Measurements from ENCODE around the gene MTMR10. TPM values are rescaled to one million over a fixed set of nuclear protein-coding genes. Genes with fewer than 3 reads are reported as not detected.

MTMR10 gene
- total and polyA plus RNA-seq, 2 experiments from 2014 or later, result 4.3 to 11.3 TPM

DNA sequence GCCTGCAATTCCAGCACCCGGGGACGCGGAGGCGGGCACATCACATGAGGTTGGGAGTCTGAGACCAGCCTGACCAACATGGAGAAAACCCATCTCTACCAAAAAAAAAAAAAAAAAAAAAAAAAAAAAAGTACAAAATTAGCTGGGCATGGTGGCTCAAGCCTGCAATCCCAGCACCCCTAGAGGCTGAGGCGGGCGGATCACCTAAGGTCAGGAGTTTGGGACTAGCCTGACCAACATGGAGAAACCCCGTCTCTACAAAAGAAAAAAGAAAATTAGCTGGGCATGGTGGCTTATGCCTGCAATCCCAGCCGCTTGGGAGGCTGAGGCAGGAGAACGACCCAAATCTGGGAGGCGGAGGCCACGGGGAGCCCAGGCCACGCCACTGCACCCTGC, 95.2 kb downstream of the MTMR10 start:
- peaks cover 1% of the 10 kb centered on the region for H3K27me3 Mint-ChIP-seq (ENCODE audit: insufficient read depth, low read depth, poor library complexity)
- DNase-seq (ENCODE audit: low spot score) (no peak), ATAC-seq (peak; percentile 46)
- no peaks in the 10 kb centered on the region for H3K9me2 ChIP-seq (ENCODE audit: insufficient read depth)
- peaks cover 14% of the 10 kb centered on the region for H3K4me1 Mint-ChIP-seq
- no peak overlapping the region for H3K4me3 ChIP-seq
- no peak overlapping the region for H2AFZ ChIP-seq
- H3K36me3 ChIP-seq (ENCODE audit: insufficient read depth), result no peaks in the 10 kb centered on the region
- H3K4me1 ChIP-seq (ENCODE audit: insufficient read depth), result peaks cover 13% of the 10 kb centered on the region
- TF ChIP-seq CREB1 (CRISPR knock-in tag; IDR thresholded peaks at IDR 0.05; ENCODE audit: low read depth), result no peak
- TF ChIP-seq POLR2AphosphoS5 (IDR thresholded peaks at IDR 0.05; ENCODE audit: low read depth), result no peak
- no peak for TF ChIP-seq ZNF331 (CRISPR knock-in tag; IDR thresholded peaks at IDR 0.05; ENCODE audit: low read depth)
- TF ChIP-seq, protein P1, sequence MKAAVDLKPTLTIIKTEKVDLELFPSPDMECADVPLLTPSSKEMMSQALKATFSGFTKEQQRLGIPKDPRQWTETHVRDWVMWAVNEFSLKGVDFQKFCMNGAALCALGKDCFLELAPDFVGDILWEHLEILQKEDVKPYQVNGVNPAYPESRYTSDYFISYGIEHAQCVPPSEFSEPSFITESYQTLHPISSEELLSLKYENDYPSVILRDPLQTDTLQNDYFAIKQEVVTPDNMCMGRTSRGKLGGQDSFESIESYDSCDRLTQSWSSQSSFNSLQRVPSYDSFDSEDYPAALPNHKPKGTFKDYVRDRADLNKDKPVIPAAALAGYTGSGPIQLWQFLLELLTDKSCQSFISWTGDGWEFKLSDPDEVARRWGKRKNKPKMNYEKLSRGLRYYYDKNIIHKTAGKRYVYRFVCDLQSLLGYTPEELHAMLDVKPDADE (IDR thresholded peaks at IDR 0.05), result no peak
- no peaks in the 10 kb centered on the region for H3K27me3 ChIP-seq (ENCODE audit: insufficient read depth)
- H3K79me2 ChIP-seq (replicated peaks; ENCODE audit: insufficient read depth), result no peaks in the 10 kb centered on the region
- no peak overlapping the region for H3K4me2 ChIP-seq
- no peaks in the 10 kb centered on the region for H3F3A ChIP-seq (replicated peaks; ENCODE audit: low read depth)
- H3K27ac ChIP-seq (ENCODE audit: low read depth), result no peak overlapping the region
- H3K36me3 Mint-ChIP-seq (ENCODE audit: low read depth), result no peaks in the 10 kb centered on the region
- H4K20me1 ChIP-seq (replicated peaks; ENCODE audit: insufficient read depth), result no peaks in the 10 kb centered on the region
- no peaks in the 10 kb centered on the region; the same call in 2 of the 3 replicates for H3K9me3 Mint-ChIP-seq
- no peak overlapping the region for H3K4me3 Mint-ChIP-seq
- H3K27ac Mint-ChIP-seq, result no peak overlapping the region

DNA sequence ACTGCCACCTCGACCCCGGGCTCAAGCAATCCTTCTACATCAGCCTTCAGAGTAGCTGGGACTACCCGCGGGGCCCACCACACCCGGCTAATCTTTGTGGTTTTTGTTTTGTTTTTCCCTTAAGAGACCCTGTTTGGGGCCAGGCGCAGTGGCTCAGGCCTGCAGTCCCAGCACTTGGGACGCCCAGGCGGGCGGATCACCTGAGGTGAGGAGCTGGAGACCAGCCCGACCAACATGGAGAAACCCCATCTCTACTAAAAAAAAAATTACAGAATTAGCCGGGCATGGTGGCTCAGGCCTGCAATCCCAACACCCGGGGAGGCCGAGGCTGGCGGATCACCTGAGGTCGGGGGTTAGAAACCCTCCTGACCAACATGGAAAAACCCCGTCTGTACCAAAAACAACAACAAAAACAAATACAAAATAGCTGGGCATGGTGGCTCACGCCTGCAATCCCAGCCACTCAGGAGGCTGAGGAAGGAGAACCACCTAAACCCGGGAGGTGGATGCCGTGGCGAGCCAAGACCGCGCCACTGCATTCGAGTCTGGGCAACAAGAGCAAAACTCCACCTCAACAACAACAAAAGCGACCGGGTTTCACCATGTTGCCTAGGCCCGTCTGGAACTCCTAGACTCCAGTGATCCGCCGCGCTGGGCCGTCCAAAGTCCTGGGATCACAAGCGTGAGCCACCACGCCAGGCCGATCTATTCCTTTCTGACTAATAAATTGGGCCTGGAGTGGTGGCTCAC, 95.8 kb downstream of the MTMR10 start:
- H3K4me2 ChIP-seq, result no peak overlapping the region
- H3K27me3 ChIP-seq (ENCODE audit: insufficient read depth), result no peaks in the 10 kb centered on the region
- no peaks in the 10 kb centered on the region for H3F3A ChIP-seq (replicated peaks; ENCODE audit: low read depth)
- H2AFZ ChIP-seq, result no peak overlapping the region
- peaks cover 13% of the 10 kb centered on the region for H3K4me1 ChIP-seq (ENCODE audit: insufficient read depth)
- Mint-ChIP-seq H3K36me3 (ENCODE audit: low read depth) (no peaks in the 10 kb centered on the region), H3K9me3 (no peaks in the 10 kb centered on the region; the same call in 2 of the 3 replicates), H3K27me3 (ENCODE audit: insufficient read depth, low read depth, poor library complexity) (peaks cover 1% of the 10 kb centered on the region), H3K27ac (no peak overlapping the region), H3K4me3 (no peak overlapping the region), H3K4me1 (peaks cover 14% of the 10 kb centered on the region)
- no peak for DNase-seq (ENCODE audit: low spot score)
- H3K27ac ChIP-seq (ENCODE audit: low read depth), result no peak overlapping the region
- ATAC-seq, result peak; percentile 32
- H3K9me2 ChIP-seq (ENCODE audit: insufficient read depth), result no peaks in the 10 kb centered on the region
- H3K79me2 ChIP-seq (replicated peaks; ENCODE audit: insufficient read depth), result no peaks in the 10 kb centered on the region
- H4K20me1 ChIP-seq (replicated peaks; ENCODE audit: insufficient read depth), result no peaks in the 10 kb centered on the region
- no peaks in the 10 kb centered on the region for H3K36me3 ChIP-seq (ENCODE audit: insufficient read depth)
- TF ChIP-seq EZH2phosphoT487 (IDR thresholded peaks at IDR 0.05; ENCODE audit: unreplicated experiment), result no peak
- no peak for TF ChIP-seq ZNF331 (CRISPR knock-in tag; IDR thresholded peaks at IDR 0.05; ENCODE audit: low read depth)
- TF ChIP-seq STAT1 (IDR thresholded peaks at IDR 0.05; ENCODE audit: unreplicated experiment), result no peak
- no peak overlapping the region for H3K4me3 ChIP-seq

DNA sequence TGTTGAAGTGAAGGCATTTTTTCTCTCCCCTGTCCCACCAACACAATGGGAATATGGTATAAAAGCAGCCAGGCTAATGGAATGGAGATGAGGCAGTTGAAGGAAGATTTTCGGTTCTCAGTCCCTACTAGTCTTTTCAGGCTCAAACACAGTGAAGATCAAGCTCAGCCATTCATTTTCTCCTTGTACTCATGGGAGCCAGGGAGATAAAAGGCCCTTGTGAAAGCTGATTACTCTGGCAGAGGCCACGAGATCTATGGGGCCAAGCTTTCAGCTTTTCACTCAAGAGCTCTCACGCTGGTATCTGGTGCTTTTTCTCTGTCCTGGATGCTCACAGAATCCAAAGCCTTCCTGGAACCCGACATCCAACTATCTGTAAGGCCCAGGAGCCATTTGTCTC, 102.2 kb downstream of the MTMR10 start:
- TF ChIP-seq, protein P1 (IDR thresholded peaks at IDR 0.05), result no peak
- TF ChIP-seq, protein P2, sequence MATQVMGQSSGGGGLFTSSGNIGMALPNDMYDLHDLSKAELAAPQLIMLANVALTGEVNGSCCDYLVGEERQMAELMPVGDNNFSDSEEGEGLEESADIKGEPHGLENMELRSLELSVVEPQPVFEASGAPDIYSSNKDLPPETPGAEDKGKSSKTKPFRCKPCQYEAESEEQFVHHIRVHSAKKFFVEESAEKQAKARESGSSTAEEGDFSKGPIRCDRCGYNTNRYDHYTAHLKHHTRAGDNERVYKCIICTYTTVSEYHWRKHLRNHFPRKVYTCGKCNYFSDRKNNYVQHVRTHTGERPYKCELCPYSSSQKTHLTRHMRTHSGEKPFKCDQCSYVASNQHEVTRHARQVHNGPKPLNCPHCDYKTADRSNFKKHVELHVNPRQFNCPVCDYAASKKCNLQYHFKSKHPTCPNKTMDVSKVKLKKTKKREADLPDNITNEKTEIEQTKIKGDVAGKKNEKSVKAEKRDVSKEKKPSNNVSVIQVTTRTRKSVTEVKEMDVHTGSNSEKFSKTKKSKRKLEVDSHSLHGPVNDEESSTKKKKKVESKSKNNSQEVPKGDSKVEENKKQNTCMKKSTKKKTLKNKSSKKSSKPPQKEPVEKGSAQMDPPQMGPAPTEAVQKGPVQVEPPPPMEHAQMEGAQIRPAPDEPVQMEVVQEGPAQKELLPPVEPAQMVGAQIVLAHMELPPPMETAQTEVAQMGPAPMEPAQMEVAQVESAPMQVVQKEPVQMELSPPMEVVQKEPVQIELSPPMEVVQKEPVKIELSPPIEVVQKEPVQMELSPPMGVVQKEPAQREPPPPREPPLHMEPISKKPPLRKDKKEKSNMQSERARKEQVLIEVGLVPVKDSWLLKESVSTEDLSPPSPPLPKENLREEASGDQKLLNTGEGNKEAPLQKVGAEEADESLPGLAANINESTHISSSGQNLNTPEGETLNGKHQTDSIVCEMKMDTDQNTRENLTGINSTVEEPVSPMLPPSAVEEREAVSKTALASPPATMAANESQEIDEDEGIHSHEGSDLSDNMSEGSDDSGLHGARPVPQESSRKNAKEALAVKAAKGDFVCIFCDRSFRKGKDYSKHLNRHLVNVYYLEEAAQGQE (IDR thresholded peaks at IDR 0.05; ENCODE audit: unreplicated experiment), result no peak
- TF ChIP-seq NANOG (IDR thresholded peaks at IDR 0.05; ENCODE audit: borderline replicate concordance), result no peak
- H3K27me3 ChIP-seq (ENCODE audit: insufficient read depth), result no peaks in the 10 kb centered on the region
- Mint-ChIP-seq H3K4me3 (no peak overlapping the region), H3K27ac (no peak overlapping the region), H3K27me3 (ENCODE audit: insufficient read depth, low read depth, poor library complexity) (peaks cover 4% of the 10 kb centered on the region), H3K9me3 (no peaks in the 10 kb centered on the region), H3K36me3 (ENCODE audit: low read depth) (no peaks in the 10 kb centered on the region), H3K4me1 (peaks cover under 1% of the 10 kb centered on the region; the same call in 2 of the 3 replicates)
- H3K9me2 ChIP-seq (ENCODE audit: insufficient read depth), result peaks cover 5% of the 10 kb centered on the region; the same call in 1 of the 2 replicates
- DNase-seq (ENCODE audit: low spot score) (no peak), ATAC-seq (no peak)
- no peak overlapping the region for H3K27ac ChIP-seq (ENCODE audit: low read depth)
- no peaks in the 10 kb centered on the region for H3K36me3 ChIP-seq (ENCODE audit: insufficient read depth)
- no peak overlapping the region for H3K4me3 ChIP-seq
- no peaks in the 10 kb centered on the region for H4K20me1 ChIP-seq (replicated peaks; ENCODE audit: insufficient read depth)
- H3K79me2 ChIP-seq (replicated peaks; ENCODE audit: insufficient read depth), result no peaks in the 10 kb centered on the region
- H3K4me1 ChIP-seq (ENCODE audit: insufficient read depth), result peaks cover 5% of the 10 kb centered on the region
- H3F3A ChIP-seq (replicated peaks; ENCODE audit: low read depth), result no peaks in the 10 kb centered on the region
- H2AFZ ChIP-seq, result no peak overlapping the region
- H3K4me2 ChIP-seq, result no peak overlapping the region
